PC-3 (cell line): ENCODE measurements around the gene GPANK1.

Experiments
- EZH2 ChIP-seq: fragments of 300-600 bp; sonication (generic); IDR thresholded peaks from one replicate; pipeline ENCODE4 v1.6.1; 2017; ENCODE audit warnings: antibody characterized with exemption, mild to moderate bottlenecking, low read length; ENCODE audit not compliant: unreplicated experiment
- EZH2phosphoT487 ChIP-seq: fragments of 300-600 bp; sonication (generic); IDR thresholded peaks from 2 replicates; pipeline ENCODE4 v1.6.1; 2018; ENCODE audit warnings: mild to moderate bottlenecking, antibody characterized with exemption, low read length, borderline replicate concordance
- TF ChIP-seq, protein P1 (sequence below): fragments of 300-600 bp; sonication (generic); conservative IDR thresholded peaks from 2 replicates; pipeline ENCODE4 v1.5.1; 2017; ENCODE audit warnings: antibody characterized with exemption, low read depth, mild to moderate bottlenecking, low read length

DNA sequence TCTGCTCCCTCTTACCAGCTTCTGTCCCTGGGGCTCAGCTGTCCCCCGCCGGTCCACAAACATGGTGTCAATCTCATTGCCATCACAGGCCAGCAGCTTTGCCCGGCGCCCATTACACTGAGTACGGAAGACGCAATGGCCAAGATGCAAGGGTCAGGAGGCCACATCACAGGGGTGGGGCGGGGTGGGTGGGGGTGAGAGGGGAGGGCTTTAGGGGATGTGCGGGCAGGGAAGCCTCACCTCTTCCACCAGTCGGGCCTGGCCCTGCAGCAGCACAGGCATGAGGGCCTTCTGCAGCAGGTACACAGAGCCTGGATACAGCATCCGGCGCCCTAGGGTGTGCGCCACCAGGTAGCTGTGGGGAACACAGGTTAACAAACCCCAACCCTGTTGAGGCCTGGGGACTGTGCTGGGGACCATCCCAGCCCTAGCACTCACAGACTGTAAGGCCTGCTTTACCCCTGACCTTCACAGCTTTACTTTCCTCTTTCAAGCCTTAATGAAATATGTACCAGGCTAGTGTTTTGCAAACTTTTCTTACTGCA is 26.8 kb upstream of the GPANK1 start:
- TF ChIP-seq EZH2phosphoT487 (no peak), EZH2 (no peak)
- TF ChIP-seq, protein P1, sequence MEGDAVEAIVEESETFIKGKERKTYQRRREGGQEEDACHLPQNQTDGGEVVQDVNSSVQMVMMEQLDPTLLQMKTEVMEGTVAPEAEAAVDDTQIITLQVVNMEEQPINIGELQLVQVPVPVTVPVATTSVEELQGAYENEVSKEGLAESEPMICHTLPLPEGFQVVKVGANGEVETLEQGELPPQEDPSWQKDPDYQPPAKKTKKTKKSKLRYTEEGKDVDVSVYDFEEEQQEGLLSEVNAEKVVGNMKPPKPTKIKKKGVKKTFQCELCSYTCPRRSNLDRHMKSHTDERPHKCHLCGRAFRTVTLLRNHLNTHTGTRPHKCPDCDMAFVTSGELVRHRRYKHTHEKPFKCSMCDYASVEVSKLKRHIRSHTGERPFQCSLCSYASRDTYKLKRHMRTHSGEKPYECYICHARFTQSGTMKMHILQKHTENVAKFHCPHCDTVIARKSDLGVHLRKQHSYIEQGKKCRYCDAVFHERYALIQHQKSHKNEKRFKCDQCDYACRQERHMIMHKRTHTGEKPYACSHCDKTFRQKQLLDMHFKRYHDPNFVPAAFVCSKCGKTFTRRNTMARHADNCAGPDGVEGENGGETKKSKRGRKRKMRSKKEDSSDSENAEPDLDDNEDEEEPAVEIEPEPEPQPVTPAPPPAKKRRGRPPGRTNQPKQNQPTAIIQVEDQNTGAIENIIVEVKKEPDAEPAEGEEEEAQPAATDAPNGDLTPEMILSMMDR, result no peak
